Fibroblast of mammary gland (primary cell): ENCODE data around the gene FAM227B.
A peak's percentile ranks its signal among the peaks of the same experiment; 100 is the strongest.
"Not testable (repeated sequence)": the region's sequence is repeated elsewhere in the genome, so short reads cannot be mapped to it uniquely, and the experiment has no call there.

Source experiments
- DNase-seq: peaks from one replicate; pipeline ENCODE4 v3.0.0-alpha.2; 2010; ENCODE audit warnings: low read depth
- H3K4me3 ChIP-seq: 2 replicates; pipeline ENCODE4 v1.5.1; 2011; ENCODE audit warnings: low read depth, mild to moderate bottlenecking, low read length, moderate library complexity; ENCODE audit not compliant: control insufficient read depth
- CTCF ChIP-seq: conservative IDR thresholded peaks from 2 replicates; pipeline ENCODE4 v1.5.1; 2011; ENCODE audit warnings: low read depth, low read length, inconsistent platforms; ENCODE audit not compliant: control insufficient read depth, insufficient read depth

Gene FAM227B

DNA sequence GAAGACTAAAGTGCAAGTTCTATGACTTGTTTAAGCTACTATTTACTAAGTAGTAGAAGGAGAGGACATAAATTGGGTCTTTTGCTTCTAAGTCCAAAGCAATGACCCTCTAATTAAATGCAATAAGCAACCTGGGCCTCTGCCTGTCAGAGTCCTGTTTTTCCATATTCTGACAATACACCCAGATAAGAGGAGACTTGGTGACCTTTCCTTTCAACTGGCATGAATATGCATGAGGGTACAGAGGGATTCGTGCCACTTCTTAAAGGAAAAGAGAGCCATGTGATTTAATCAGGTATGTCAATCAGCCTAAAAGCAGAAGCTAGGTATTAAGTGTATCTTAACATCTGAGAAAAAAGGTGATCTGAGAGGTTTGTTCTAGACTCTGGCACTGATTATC, 248.3 kb downstream of the FAM227B start:
- TF ChIP-seq CTCF, result no peak
- DNase-seq, result no peak
- no peak overlapping the region for H3K4me3 ChIP-seq

GRCh38 chr15:49370782-49371181, 249.8 kb downstream of the FAM227B start:
- TF ChIP-seq CTCF, result peak; percentile 36
- no peak overlapping the region for H3K4me3 ChIP-seq
- DNase-seq, result peak; percentile 53

GRCh38 chr15:49366496-49366895, 254.1 kb downstream of the FAM227B start:
- no peak for DNase-seq
- no peak overlapping the region for H3K4me3 ChIP-seq
- no peak for TF ChIP-seq CTCF

DNA sequence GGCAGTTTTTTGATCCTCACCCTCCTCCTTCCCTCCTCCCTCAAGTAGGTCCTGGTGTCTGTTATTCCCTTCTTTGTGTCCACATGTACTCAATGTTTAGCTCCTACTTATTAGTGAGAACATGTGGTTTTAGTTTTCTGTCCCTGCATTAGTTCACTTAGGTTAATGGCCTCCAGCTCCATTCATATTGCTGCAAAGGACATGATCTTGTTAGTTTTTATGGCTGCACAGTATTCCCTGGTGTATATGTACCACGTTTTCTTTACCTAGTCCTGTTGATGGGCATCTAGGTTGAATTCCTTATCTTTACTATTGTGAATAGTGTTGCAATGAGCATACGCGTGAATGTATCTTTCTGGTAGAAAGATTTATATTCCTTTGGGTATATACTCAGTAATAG, 259.2 kb downstream of the FAM227B start:
- DNase-seq, result peak; percentile 10
- H3K4me3 ChIP-seq, result no peak overlapping the region
- TF ChIP-seq CTCF, result no peak

GRCh38 chr15:49354439-49354838, 266.2 kb downstream of the FAM227B start:
- DNase-seq, H3K4me3 ChIP-seq: not testable (repeated sequence)

GRCh38 chr15:49343546-49343945, 277.1 kb downstream of the FAM227B start:
- H3K4me3 ChIP-seq, result no peak overlapping the region
- no peak for DNase-seq
- TF ChIP-seq CTCF, result no peak

GRCh38 chr15:49339656-49340055, 281.0 kb downstream of the FAM227B start:
- TF ChIP-seq CTCF, result no peak
- DNase-seq, result no peak
- no peak overlapping the region for H3K4me3 ChIP-seq
